T-helper 1 cell (primary cell): ENCODE data around the gene MRPL11.
"Not testable (repeated sequence)": the region's sequence is repeated elsewhere in the genome, so short reads cannot be mapped to it uniquely, and the experiment has no call there.

ENCODE experiments used
- DNase-seq, 5 donors: peaks; one replicate each; pipeline ENCODE4 v3.0.0-alpha.2; 2012 to 2020

Gene MRPL11

DNA sequence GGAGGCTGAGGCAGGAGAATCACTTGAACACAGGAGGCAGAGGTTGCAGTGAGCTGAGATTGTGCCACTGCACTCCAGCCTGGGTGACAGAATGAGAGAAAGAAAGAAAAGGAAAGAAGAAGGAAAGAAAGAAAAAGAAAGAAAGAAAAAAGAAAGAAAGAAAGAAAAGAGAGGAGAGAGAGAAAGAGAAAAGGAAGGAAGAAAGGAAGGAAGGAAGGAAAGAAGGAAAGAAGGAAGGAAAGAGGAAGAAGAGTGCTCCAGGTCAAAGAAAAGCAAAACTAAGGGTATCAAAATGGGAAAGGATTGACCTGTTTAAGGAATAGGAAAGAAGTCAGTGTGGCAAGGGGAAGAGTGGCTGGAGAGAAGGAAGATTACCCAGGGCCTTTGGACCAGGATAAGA is 7.4 kb downstream of the MRPL11 start:
- DNase-seq = not testable (repeated sequence)

DNA sequence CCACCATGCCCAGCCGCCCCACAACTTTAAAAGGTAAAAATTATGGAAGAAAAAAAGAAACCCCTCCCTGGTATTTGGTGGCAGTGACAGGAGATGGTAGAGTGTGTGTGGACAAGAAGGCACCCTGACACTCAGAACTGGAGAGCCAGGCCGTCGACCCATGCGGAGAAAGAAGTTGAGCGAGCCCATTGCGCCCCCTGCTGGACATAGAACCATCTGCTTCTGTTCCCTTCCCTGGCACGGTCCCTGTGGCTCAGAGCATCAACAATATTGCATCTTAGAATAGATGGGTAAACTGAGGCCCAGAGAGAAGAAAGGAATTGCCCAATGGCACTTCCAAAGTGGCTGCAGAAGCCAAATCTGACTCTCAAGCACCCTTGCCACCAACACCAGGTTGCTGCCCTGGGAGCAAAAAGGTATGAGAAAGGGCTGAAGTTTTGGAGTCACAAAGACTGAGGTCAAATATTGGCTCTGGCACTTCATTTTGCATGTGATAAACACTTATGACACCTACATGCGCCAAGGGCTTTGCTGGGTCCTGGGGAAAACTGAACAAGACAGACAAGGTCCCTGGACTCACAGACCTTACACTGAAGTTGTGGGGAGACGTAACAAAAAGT is 8.6 kb downstream of the MRPL11 start:
- peak; percentile 32 to 69 (median 55) for DNase-seq

DNA sequence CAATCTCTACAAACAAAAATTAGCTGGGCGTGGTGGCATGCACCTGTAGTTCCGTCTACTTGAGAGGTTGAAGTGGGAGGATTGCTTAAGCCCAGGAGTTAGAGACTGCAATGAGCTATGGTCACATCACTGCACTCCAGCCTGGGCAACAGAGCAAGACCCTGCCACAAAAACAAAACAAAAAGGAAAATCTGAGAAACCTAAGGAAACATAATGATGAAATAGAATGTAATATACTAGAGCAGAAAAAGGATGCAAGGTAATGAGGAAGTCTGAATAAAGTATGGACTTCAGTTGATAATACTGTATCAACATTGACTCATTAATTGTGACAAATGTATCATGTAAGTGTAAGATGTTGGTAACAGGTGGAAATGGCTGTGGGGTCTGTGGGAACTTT is 9.7 kb downstream of the MRPL11 start:
- no peak for DNase-seq

DNA sequence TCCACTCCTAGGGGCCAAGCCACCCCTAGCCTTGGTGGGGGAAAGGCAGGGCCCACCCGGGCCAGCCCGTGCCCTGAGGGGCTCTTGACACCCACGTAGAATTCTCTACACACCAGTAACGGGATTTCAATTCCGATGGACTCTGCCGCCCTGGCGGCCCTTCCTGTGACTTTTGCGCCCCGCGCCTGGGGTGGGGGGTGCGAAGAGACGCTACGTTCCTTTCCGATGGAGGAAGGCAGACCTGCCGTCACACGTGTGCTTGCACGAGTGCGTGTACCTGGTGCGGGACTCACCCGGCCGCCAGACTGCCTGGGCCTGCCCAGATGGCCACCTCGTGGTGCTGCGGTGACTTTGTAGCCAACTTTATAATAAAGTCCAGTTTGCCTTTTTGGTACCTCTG is 12.3 kb downstream of the MRPL11 start:
- no peak for DNase-seq

DNA sequence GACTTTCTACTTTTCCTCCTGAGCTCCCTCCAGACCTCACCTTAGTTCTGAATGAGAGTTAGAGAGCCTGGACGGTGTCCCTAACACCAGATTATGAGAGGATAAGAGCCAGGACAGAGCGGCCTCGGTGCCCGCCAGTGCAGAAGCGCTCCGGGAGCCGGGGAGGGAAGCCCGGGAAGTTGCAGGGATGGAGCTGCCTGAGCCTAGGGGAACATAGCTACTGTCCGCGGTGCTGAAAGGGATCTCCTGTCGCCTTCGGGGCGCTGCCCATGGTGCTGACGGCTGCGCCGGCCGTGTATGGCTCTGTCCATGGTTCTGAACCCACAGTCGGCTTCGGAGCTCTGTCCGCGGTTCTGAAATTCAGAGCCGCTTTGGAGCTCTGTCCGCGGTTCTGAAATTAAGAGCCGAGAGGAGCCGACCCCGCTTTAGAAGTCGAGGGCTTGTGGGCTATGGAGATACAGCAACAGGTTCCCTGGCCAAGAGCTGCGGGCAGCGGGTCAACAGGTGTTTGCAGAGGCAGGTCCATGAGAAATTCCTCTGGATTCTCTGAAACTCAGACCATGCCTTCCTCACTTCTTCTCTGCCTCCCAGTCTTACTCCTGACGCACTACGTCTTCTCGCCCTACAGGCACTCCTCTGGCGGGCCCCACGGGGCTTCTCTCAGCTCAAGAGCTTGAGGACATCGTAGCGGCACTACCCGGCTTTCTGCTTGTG is 17.0 kb downstream of the MRPL11 start:
- DNase-seq = peak; percentile 68 to 88 (median 81)

DNA sequence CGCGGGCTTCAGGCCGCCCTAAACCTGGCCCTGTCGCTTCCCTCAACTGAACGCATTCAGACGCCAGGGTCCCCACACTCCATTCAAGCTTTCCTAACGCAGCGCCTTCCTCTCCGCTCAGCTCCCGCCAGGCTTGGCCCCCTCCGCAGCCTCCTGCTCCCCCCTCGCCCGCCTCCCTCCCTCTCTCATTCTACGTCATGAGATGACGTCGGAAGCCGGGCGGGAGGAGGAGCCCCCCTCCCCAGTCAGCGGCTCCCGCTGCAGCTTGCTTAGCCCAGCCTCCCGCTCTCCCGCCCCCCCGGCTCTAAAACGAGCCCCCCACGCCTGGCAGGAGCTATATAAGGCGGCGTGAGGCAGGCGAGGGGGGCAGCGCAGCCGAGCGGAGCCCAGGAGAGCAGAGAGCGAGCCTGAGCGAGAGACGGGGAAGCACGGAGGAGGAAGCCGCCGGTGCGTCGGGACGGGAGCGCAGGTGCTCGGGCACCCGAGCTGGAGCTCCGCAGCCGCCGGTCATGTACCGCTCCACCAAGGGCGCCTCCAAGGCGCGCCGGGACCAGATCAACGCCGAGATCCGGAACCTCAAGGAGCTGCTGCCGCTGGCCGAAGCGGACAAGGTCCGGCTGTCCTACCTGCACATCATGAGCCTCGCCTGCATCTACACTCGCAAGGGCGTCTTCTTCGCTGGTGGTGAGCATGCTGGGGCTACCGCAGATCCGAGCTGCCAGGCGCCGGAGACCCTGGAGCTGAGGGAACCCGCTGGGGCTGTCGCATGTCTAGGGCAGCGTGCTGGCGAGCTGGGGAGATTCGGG is 17.8 kb downstream of the MRPL11 start, which contains the start of gene NPAS4:
Gene NPAS4 (plus strand): TSS at position 365 of the 806 bp plus-strand sequence. CDS start 145 bp downstream, at position 510.
- DNase-seq = no peak

DNA sequence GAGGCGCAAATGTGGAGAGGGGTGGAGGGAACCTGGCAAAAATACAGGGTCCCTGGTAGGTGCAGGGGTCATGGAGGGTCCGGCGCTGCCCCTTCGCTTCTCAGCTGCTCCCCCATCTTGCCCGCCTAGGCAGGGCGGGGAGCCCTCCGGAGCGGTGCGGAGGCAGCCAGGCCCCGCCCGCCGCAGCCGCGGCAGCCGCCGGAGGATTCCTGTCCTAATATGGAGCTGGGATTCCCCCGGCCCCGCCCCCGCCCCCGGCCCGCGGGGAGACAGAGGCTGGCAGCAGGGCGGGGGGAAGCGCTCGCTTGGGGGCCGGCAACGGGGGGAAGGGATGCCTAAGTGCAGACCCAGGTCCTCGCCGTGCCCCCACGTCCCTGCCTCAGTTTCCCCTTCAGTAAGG is 18.8 kb downstream of the MRPL11 start:
- DNase-seq = no peak

DNA sequence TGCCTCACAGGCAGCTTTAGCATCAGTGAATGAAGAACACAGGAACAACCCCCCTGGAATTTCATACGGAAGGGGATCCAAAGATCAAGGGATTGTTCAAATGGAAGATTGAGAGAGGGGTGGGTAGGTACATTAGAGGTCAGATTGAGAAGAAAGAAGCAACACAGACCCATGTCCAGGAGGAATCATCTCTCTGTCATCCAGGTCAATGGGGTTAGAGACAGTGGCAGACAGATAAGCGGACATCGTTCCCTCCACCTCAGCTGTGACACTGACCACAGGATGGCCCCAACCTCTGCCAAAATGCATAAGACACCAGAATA is 19.7 kb downstream of the MRPL11 start:
- DNase-seq = no peak

DNA sequence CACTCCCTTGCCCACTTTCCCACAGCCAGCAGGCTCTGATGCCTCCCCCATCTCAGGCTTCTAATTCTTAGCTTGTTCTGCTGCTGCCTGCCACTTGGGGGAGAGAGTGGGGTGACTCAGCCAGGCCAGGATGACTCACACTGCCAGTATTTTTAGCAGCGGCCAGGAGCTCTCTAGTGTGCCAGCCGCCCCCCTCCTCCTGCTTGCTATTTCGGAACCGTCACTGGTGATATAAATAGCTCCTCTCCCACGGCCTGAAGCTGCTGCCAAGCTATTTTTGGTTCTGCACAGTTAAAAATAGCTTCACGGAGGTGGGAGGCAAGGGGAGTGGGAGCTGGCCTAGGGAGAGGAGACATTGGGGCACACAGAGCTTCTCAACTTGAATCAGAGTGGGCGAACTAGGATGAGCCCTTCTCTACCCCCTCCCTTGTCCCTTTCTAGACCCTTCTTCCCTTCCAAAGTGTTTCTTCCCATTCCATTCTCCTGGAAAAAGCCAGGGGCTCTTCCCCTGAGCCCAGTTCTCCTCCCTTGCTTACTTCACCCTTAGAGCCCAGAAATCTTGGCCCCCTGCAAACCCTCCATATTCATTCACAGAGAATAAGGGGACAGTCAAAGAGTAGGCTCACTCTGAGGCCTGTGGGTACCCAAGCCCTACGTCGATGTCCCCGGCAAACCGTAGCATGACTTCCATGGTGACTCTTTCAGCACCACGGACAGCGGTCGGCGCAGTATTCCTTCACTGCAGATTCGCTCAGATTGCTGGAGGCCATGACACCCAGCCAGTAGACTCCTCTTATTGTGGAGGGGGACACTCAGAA is 20.3 kb downstream of the MRPL11 start:
- DNase-seq = peak in 4 of 5 donors; percentile 26 to 50 (median 35)

DNA sequence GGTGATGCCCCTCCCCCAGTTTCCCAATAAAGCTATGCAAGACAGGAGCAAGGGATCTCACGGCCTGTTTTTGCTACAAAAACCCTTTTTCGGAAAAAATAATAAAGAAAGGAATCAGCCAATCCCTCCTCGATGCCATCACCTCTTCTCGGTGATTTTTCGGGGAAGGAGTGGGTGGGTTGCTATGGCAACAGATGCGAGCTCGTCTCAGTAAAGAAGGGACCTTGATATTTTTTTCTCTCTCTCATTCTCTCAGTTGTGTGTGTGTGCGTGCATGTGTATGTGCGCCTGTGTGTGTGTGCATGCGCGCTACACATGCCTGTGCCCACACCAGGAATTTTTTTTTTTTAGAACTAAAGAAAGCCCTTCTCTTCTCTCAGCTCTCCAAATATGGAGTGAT is 21.6 kb downstream of the MRPL11 start:
- no peak for DNase-seq

DNA sequence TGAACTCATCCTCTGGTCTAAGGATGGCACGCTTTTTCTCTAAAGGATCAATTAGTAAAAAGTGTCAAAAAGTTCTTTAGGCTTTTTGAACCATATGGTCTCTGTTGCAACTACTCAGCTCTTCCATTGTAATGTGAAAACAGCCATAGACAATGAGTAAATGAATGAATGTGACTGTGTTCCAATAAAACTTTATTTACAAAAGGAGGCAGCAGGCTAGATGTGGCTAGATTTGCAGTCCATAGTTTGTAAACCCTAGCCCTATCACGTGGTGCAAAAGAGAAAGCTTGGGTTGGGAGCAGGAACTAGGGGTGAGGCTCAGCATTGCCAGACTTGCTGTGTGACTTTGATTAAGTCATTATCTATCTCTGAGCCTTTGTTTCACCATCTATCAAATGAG is 23.2 kb downstream of the MRPL11 start:
- no peak for DNase-seq

DNA sequence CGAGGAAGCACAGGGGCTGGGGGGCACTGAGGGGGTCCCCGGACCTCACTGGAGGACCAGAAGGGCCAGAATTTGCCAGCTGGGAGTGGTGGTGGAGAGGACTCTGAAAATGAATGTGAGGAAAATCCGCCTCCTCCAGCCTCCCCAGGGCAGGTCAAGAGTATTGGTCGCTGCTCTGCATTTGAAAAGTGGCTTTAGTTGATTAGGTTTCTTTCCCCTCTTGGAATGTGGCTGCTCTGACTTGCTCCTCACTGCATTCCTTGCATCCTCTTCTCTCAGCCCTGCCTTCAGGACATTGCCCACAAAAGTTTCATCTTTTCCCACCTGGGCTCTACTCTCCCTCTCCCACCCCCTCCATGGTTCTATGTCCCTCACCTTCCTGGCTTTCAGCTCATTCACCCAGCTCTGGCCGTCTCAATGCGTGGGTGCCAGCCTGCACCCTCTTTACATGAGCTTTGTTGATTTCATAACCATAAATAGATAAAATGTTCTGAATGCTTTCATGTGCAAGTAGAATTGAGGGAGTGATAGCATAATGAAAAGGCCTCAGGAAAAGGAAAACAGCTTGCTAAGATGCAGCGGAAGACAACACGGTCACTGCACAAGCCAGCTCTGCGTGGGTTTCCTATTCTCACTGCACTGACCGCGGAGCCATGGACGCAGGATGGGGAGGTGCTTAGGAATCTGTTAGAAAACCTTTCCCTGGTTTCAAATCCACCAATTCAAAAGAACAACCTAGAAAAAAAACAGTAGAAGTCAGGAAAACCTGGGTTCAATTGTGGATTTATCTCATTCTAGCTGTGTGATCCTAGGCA is 24.3 kb downstream of the MRPL11 start:
- no peak for DNase-seq

DNA sequence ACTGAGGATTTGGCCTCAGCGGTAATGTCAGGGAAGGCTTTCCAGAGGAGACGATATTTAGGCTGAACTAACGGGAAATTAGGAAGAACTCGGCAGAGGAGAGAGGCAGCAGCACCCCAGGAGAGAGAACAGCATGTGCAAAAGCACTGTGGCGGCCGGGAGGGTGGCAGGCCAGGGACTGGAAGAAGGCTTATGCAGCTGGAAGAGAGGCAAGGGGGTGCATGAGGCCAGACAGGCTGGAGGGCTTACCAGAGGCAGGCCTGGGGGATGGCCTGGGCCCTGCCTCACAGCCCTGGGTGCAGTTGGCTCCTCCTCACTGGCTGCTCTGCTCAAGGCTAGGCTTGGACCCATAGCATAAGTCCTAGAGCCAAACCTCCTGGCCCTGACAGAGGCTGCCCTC is 25.5 kb downstream of the MRPL11 start:
- DNase-seq = no peak

DNA sequence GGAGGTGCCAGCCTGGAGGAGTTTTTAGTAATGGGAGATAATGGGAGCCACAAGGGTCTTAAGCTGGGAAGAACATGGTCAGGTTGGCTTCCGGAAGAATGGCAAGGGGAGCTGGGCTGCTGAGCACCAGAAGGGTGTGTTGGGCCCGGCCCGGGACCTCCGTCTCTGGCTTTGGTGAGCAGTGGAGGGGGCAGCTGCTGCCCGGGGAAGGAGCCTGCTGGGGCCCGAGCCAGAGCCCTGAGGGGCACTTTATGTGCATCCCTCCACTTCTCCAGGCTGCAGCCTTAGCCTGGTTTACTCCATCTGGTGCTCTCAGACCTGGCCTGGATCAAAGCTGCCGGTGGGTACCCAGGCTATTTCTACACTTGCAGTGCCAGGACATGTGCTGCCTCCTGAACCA is 26.5 kb downstream of the MRPL11 start:
- DNase-seq = no peak

DNA sequence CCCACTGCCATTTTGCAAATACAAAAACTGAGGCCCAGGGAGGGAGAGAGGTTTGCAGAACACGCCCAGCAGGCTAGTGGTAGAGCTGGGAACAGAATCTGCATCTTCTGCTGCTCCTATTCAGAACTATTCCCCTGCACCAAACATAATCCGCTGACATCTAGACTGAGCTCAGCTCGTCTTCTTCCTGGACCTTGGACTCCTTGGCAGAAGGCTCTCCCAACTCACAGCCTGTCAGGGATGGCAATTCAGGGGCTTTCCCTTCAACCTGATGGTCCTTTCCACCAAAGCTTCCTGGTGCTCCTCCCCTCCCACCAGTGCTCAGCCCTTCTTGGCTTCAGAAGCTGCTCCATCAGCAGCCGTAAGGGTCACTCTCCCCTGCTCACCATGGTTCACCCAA is 27.3 kb downstream of the MRPL11 start:
- DNase-seq = no peak

DNA sequence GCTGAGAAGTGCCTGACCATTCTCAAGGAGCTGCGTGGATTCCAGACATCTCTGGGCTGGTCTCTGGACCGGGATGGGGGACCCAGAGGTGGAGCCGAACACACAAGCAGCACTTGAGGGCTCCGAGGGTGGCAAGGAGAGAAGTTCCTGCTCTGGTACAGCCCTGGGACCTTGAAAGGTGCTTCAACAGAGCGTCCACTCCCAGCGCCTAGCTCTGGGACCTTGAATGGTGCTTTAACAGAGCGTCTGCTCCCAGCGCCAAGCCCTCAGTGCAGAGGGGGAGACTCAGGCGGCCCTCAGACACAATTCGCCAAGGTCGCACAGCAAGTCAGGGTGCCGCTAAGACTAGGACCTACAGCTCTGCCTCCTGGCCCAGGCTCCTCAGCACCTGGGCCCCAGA is 28.5 kb downstream of the MRPL11 start:
- DNase-seq = no peak

DNA sequence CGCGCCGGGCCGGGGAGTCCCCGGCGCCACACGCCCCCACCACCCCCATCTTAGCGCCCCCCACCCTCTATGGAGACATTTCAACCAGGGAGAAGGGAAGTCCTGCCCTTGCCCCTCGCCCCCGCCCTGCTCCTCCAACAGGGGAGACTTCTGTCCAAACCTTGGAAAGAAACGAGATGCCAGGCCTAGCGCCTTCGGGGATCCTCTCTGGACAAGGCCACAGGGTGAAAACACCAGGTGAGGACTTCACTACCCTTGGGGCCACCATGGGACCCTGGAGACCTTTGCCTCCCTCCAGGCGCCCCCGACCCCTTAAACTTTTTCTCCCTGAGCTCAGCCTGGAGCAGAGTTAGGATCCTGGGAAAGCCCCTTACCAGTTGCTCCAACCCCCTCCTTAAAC is 29.4 kb downstream of the MRPL11 start:
- no peak for DNase-seq

DNA sequence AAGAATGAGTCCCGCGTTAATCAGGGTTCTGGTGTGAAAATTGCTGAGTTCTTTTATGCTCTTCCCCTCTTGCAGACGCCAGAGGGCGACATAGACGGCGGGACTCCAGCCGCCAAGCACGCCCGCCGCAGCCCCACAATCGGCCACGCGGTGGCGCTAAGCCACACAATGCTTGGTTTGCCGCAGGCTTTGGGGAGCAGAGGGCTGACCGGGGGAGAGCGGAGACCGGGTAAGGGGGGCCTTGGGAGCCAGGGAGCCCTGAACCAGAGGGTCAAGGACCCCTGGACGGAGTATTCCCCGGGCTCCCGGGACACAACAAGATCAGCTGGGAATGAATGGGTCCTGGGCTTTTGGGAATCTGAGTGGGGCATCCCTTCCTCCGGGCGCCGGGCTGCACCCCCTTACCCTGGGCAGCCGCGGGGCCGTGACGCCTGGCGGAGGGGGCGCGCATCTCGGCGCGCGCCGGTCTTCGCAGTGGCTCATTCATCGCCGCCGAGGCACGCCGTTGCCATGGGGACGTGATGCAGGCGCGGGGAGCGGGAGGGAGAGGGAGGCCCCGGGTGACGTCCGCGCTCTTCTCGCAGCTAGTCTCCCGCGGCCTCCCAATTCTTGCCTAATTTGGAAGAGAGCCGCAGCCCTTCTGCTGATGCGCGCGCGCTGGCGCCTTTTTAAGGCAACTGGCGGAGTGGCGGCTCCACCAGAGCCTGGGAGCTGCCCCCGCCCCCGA is 30.0 kb downstream of the MRPL11 start:
- DNase-seq = peak; percentile 78 to 90 (median 88)

DNA sequence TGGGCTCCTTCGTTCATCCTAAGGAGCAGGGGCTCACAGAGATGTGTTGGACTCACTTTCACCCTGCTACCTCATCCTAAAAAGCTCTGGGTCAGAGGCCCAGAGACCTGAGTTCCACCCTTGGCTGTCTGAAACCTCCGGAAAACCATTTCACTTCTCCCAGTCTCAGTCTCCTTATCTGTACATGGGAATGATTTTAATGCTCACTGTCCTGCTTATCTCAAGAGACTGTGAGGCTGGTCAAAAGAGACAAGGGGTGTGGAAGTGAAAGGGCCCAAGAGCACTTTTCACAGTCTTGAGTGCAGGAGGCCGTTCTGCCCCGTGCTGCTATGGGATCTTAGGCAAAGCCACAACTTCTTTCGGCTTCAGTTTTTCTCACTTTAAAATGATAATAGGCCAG is 31.0 kb downstream of the MRPL11 start:
- DNase-seq = no peak

DNA sequence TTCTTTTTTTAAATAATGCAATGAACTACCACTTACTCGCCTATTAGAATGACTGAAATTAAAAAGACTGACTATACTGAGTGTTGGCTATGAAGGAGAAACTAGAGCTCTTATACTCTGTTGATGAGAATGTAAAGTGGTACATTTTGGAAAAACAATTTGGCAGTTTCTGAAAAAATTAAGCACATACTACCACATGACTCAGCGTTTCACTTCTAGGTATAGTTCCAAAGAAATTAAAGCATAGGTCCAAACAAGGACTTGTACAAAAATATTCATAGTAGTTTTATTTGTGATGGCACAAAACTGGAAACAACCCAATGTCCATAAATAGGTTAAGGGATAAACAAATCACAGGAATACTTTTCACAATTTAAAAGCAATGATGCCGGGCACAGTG is 44.7 kb downstream of the MRPL11 start:
- DNase-seq = no peak

DNA sequence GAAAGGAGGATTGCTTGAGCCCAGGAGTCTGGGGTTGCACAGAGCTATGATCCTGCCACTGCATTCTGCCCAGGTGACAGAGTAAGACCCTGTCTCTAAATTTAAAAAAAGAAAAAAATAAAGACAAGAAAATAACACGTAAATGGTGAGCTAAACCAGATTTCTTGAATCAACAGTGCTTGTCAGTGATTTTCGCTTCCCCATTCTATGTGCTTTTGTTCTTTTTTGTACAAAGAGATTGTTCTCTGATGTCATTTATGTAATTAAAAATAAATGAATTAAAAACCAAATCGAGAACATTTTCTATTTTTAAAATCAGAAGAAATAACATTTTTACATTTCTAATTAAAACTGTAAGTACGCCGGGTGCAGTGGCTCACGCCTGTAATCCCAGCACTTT is 47.3 kb downstream of the MRPL11 start:
- DNase-seq = no peak
